Activated CD8-positive, alpha-beta memory T cell treated with anti-CD3 and anti-CD28 coated beads, Interleukin-2, amount 50 U/mL, for 24 hours (primary cell): ENCODE measurements around the gene ITM2A.

Experiments
- DNase-seq: peaks from one replicate; pipeline ENCODE4 v3.0.0-alpha.2; 2020; ENCODE audit errors: extremely low read depth

The ITM2A gene

DNA sequence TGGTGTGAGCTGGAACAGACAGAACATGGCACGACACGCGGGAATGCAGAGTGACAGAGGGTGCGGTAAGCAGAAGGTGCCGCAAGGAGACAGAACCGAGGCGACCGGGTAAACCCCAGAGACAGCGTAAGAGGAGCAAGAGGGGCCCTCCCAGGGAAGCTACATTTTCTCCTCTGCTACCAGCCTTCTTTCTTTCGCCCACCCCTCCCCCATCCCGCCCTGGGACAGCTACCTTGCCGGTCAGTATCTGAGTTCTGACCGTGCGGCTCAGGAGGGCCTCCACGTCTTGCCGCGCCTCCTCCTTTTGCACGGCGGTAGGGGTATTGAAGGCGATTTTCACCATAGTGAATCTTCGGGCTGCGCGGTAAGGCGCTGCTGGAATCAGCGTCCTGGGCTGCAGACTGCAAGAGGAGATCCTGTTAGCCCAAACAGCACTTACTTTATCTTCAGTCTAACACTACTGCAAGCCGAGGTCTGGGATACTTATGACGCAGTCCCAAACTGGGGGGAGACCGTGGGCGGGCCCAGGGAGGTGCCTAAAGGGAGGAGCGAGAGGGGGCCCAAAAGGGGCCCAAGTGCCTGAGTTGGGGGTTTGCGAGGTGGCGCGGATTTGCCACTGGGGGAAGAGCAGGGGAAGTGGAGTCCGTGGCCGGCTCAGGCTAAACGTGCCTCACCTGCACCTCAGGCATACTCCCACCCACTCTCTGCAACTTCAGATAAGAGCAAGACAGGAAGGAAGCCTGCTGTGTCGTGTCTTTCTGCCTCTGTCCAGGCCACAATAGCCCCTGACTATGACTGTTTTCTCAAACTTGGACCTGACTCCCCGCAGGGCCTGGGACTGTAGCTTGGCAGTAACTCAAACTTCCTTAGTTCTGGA is at the start of gene ITM2A:
TSS of gene ITM2A (minus strand) at position 462 of the 877 bp plus-strand sequence. CDS start at position 343, 119 bp downstream.
- DNase-seq: no peak

DNA sequence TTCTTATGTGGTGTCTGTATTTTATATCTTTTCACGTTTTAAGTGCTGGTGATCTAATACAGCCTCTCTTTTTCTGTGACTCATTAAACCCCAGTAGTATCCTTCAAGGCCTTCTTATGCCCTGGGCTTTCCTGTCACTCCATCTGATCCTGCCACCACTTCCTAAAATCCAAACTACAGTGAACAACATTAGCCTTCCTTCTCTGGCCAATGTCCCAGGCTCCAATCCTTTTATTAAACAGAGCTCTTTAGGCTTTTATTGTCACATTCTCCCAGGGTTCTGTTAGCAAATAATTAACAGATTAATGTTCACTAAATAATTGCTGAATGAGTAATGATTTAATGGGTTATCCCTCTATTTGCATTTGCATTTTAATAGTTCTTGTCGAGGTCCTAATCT is 47.9 kb upstream of the ITM2A start:
- DNase-seq: no peak

DNA sequence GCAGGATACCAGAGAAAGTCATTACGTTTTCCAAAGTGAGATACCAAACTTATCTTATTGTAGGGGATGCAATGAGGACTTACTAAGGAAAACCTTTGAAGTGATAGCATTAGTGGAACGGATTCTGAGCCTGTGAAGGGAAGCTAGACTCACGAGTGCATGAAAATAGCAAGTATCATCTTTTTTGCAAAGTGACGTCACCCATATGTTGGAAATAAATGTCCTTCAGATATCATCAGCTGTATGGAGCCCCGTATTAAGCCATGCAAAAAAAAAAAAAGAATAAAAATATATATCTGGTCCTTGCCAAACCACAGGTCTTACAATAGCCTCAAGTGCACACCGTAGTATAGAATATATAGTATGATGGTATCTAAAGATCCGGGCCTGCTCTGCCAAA is 46.8 kb upstream of the ITM2A start:
- DNase-seq: no peak

DNA sequence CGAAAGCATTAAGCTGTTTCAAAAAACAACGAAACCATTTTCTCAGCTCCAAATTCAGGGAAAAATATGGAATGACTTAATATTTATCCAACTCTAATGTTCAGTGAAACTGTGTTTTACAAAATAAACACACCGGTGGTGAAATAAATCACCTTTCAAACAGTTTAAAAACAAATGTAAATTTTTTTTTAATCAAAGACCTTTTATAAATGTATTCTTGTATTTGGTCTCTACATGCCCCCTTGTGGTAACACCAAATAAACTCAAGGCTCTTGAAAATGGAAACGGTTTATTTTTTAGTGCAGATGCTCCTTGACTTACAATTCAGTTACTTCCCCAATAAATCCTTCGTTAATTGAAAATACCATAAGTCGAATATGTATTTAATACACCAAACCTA is 45.8 kb upstream of the ITM2A start:
- DNase-seq: no peak

DNA sequence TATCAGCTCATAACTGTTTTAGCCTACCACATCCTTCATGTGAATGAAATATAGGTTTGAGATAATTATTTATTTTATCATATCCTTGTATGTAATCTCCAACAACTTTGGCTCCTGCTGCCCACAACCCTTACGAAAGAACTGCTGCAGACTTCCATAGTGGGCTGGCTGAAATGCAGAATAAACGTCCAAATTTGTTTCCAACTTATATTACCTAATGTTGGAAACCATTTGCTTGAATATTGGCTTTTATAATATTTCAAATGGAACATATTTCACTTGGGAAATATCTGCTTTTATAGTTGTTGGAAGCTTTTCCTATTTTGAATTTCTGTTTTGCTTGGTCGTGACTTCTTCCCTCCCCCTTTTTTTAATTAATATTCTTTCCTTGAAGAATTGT is 45.0 kb upstream of the ITM2A start:
- DNase-seq: no peak

DNA sequence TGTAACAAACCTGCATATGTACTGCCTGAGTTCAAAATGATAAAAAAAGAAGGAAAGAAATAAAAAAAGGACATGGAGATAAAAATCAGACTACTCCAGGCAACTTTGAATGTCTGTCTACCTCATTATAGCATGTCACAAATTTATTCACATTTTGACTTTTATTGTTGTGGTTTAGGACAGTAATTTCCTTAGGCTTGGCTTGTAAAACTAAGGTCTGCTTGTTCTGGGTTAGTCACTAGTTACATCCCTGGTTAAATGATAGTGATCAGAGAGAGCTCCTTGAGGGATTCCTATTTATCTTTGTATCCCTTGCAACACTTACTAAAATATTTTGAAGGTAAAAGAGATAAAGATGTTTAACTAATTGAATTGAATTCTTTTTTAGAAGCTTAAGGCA is 42.5 kb upstream of the ITM2A start:
- no peak for DNase-seq

DNA sequence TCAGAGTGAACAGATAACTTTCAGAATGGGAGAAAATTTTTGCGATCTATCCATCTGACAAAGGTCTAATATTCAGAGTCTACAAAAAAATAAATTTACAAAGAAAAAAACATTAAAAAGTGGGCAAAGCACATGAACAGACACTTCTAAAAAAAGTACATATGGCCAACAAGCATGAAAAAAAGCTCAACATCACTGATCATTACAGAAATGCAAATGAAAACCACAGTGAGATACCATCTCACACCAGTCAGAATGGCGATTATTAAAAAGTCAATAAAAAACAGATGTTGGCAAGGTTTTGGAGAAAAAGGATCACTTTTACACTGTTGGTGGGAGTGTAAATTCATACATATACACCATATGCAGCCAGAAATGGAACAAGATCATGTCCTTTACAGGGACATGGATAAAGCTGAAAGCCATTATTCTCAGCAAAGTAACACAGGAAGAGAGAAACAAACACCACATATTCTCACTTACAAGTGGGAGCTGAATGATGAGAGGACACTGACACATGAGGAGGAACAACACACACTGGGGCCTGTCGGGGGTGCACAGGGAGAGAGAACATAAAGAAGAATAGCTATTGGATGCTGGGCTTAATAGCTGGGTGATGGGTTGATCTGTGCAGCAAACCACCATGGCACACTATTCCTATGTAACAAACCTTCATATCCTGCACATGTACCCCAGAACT is 41.6 kb upstream of the ITM2A start:
- no peak for DNase-seq

DNA sequence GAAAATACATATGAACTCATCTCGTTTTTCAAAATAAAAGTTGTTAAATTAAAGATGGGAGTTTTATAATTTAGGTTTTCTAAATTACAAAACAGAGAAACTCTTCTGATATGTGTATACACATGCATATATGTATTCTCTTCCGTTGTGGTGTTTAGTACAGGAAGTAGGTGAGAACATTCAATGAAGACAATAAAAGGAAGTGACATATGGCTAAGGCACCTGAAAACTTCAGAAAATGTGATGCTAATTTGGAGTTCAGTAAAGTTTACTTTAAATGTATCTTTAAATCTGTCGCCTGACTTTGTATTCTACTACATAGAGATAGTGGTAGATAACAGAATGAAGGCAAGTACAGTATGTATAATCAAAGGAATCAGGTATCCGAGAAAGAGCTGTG is 33.5 kb upstream of the ITM2A start:
- DNase-seq: no peak

DNA sequence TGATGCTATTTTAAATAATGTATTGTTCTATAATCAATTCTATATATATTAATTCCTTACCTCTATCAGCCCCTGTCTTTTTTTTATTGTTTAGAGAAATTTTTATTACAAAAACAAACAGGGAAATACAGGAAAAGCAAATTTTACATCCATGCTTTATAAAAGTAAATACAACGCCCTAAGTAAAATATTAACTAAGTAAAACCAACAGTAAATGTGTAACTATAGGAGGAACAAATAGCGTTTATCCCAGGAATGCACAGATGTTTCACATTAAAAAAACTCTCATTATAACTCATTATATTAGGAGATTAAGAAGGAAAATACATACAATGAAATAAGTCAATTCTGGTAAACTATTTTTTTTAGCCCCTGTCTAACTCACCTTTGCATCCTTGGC is 8.2 kb upstream of the ITM2A start:
- no peak for DNase-seq

DNA sequence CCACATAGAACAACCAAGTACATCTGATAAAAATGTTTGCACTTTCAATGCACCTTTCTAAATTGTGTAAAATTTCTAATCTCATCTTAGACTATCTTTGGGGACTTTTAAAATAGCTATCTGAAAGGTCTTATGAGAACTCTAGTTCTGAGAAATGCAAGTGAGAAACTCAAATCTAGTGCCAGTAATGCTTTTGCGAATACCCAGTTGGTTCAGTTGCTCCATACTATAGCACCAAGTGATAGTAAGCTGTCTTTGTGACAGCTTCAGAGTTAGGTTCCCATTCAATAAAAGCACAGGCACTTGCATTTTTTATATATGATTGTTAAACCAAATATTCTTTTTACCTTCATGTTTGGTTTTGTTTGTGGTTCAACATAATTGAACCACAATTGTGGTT is 4.5 kb upstream of the ITM2A start:
- no peak for DNase-seq

DNA sequence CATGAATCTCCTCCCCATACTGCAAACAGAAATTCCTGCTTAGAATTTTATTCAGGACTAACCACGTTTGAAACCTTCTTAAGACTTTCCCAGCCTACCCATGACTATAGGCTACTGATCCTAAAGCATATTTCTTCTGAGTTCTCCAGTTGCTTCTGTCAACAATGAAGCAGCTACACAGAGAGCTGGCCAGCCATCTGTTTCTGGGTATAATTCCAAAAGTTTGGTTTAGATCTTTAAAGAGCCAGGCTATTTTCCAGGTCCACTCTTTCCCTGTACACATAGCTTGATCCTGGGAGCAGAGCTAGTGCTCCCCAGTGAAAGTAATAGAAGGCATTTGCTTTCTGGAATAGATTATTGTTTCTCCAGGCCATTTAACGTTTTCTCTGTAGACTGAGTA is 4.0 kb upstream of the ITM2A start:
- no peak for DNase-seq

DNA sequence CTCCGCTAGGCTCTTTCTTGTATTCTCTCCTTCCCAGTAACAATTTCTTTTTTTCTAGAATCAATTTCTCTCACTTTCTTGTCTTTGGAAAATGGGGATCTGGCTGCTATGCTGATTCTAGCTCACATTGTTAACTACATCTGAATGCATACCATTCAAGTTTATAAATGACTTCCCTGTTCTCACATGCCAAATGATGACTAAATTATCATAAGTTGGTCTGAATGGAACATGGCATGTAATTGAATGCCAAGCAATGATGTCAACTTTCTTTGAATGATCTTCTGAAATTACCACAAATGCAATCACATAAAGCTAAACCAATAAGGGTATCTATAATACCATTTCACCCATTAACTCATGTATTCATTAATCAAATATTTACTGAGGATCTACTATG is 2.7 kb upstream of the ITM2A start:
- DNase-seq: no peak

DNA sequence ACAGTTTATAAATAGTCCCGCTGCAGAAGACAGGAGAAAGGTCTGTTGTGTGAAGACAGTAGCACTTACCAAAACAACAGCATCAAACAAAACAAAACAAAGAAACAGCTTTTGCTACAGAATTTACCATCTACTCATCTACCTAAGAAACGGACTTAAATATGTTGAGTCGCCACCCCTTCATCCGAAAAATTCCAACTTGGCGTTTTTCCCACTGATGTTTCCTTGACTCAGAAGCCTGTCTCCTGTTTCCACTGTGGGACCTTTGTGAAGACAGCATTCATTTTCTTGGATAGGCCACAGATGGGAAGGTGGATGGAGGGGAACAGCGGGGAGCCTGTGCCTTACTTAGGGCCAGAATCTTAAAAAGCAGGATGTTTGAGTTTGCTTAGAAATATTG is 1.3 kb upstream of the ITM2A start:
- DNase-seq: no peak

DNA sequence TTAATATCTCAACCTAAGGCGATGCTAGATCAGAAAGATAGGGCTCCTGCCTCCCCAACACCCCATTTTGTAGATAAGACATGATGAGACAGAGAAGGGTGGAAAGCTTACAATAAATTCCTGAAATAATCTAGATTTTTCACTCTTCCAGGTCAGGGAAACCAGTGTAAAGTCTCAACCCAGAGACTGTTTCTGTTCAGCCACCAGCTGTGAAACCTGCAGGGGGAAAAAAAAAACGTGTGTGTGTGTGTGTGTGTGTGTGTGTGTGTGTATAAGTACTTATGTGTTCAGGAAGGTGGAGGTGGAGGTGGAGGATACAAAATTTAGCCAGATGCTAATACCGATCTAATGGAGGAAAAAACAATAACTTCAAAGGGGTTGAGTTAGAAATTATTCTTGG is 773 bp upstream of the ITM2A start:
- no peak for DNase-seq

DNA sequence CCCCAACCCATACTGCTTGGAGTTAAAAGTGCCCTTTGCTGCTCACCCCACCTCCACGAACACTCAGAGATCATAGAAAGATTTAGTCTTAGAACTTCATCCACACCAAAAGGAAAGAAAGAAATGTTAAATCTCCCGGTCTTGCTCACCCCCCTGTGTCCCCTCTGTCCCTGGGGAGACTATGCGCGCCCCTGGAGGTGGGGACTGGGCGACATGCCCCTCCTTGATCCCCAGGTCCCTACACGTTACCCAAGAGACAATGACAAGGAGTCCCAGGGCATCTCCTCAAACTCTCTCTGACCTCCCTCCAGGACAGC is 620 bp downstream of the ITM2A start:
- no peak for DNase-seq

DNA sequence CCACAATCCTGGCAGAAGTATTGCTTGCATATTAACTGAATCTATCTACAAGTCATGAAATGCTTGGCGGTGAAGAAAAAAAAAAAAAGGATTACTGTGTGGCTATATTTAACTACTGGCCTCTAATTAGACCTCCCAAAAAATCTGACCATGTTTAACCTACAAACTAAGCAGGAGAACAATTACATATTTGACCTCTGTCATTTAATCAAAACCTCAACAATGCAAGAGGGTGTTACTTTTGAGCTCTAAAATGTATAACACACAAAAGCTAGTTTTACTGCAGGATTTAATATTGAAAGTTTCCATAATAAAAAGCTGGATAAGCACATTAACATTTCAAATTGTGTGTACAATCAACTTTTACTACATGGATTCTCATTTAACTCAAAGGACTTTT is 1.5 kb downstream of the ITM2A start:
- no peak for DNase-seq

DNA sequence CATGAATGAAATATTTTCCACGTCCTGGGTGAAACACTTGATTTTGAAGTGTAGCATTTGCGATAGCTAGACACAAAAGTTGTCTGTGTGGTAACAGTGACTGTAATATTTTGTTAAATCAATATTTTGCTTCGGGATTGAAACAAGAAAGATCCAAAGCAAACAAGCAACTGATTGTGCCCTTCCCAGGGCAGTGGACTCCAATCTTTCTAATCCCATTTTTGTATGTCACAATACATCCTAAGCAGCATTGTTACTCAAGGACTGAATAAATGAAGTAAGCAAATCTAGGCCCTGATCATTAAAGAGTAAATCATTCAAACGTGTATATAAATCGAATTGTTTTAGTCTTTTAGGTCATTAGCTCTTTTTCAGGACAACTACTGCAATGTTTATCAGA is 2.8 kb downstream of the ITM2A start:
- no peak for DNase-seq

DNA sequence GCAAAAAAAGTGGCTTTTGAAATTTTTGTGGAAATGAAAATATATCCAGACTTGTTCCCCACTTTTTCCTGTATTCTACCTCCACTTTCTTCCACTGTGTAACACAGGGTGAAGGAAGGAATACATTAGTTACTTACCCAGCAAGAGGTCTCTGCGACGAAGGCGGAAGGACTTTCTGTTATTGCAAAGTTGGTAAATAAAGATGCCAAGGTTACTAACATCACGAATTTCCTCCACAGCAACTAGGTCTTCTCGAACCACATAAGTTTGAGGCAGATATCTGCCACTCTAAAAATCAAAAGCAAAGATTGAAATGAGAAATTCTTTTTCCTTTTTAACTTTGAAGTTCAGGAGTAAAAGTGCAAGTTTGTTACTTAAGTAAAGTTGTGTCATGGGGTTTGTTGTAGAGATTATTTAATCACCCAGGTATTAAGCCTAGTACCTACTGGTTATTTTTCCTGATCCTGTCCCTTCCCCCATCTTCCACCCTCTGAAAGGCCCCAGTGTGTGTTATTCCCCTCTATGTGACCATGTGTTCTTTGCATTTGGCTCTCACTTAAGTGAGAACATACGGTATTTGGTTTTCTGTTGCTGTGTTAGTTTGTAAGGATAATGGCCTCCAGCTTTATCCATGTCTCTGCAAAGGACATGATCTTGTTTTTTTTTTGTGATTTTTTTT is 5.8 kb downstream of the ITM2A start:
- DNase-seq: no peak

DNA sequence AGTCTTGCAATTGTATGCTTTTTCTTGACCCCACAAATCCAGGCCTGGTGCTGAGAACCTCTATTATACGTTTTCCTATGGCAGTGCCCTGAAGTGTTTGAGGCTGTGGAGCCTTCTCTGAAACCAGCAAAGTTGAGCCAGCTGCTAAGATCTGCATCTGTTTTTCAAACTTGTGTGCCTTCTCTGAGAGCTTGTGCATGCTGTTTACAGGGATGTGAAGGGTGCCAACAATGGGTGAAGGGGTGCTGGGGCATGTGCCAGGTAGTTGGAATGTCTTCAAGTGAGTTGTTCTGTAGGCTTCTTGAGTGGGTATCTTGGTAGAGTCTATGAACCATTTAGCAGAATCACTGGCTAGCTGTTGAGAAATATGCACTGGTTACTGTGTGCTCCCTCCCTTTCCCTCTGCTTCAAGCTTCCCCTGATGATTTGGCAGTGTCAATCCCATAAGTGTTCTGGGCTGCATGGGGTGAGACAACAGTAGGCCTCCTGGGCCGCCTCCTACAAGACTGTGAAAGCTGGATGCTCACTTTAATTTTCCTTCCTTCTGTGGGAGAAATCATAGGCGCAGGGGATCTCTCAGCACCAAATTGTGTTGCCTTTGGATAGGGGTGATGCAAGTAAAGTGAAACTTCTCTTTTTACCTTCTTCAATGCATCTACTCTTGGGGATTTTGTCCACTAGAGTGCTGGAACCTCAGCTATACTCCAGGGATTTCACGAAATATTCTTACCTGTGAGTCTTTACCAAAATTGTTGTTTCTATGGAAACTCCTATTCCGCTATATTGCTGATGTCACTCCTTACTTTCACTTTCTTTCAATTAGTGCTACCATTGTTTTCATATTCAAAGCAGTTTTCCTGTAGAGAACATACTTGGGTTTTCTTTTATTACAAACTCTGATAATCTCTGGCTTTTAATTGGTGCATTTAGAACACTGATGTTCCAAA is 30.0 kb downstream of the ITM2A start:
- no peak for DNase-seq

DNA sequence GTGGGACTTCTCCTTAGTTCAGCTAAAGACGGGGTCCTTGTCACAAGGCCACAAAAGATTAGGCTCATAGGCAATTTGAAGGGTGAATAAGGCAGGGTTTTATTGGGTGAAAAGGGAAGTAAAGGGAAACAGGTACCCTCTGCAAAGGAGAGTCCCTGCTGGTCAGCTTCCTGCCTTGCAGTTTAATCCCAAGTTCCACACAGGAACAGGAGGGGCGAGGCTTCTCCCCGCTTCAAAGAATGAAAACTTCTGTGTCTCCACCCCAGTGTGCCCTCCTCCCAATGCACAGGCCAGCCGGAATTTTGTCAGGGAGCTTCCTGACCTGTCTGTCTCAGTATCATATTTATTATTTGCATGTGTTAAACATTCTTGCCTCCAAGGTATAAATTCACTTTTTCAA is 37.1 kb downstream of the ITM2A start:
- no peak for DNase-seq

DNA sequence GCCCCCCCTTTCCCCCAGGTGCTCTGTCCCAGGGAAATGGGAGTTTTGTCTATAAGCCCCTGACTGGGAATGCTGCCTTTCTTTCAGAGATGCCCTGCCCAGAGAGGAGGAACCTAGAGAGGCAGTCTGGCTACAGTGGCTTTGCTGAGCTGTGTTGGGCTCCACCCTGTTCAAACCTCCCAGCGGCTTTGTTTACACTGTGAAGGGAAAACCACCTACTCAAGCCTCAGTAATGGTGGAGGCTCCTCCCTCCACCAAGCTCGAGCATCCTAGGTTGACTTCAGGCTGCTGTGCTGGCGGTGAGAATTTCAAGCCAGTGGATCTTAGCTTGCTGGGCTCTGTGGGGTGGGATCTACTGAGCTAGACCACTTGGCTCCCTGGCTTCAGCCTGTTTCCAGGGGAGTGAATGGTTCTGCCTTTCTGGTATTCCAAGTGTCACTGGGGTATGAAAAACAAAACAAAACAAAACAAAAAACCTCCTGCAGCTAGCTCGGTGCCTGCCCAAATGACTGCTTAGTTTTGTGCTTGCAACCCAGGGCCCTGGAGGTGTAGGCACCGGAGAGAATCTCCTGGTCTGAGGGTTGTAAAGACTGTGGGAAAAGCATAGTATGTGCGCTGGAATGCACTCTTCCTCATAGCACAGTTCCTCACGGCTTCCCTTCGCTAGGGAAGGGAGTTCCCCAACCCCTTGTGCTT is 41.7 kb downstream of the ITM2A start:
- DNase-seq: no peak
